Measurements from ENCODE around the gene OLIG2.

DNA sequence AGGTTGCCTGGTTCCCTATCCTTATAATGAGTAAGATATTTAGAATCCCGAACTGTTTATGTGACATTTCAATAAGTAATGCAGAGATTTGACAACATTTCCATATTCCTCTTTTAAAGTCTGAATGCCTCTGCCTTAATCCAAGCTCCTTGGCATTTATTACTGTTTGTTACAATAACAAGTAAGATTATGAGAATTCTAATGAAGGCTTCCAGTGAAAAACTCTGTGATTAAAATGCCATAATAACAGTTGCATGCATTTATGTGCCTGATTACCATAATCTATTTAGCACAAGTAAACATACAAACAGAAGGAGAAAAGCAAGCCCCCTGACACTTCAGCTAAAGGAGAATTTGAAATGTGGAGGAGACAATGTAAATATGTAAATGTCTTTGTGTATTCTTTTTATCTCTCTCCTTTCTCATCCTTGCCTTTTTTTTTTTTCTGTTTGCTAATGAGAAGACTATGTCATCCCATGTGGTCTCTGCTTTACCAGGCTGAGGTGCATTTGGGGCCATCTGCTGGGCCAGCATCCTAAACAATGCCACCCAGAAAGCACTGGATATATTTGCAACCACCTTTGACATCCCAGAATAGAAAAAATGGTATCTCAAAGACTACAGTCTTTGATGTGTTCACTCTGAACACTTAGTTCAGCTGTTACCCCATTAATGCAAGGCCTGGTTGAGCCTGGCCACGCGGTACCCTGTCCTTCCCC, 17.2 kb upstream of the OLIG2 start:
- TF ChIP-seq, protein P1, sequence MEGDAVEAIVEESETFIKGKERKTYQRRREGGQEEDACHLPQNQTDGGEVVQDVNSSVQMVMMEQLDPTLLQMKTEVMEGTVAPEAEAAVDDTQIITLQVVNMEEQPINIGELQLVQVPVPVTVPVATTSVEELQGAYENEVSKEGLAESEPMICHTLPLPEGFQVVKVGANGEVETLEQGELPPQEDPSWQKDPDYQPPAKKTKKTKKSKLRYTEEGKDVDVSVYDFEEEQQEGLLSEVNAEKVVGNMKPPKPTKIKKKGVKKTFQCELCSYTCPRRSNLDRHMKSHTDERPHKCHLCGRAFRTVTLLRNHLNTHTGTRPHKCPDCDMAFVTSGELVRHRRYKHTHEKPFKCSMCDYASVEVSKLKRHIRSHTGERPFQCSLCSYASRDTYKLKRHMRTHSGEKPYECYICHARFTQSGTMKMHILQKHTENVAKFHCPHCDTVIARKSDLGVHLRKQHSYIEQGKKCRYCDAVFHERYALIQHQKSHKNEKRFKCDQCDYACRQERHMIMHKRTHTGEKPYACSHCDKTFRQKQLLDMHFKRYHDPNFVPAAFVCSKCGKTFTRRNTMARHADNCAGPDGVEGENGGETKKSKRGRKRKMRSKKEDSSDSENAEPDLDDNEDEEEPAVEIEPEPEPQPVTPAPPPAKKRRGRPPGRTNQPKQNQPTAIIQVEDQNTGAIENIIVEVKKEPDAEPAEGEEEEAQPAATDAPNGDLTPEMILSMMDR (CRISPR knock-in tag; IDR thresholded peaks at IDR 0.05) = no peak
- TF ChIP-seq, protein P2, sequence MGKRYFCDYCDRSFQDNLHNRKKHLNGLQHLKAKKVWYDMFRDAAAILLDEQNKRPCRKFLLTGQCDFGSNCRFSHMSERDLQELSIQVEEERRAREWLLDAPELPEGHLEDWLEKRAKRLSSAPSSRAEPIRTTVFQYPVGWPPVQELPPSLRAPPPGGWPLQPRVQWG (CRISPR knock-in tag; IDR thresholded peaks at IDR 0.05; ENCODE audit: borderline replicate concordance, low read depth) = no peak
- TF ChIP-seq ZNF557 (CRISPR knock-in tag; IDR thresholded peaks at IDR 0.05) = no peak
- no peak for TF ChIP-seq POLR2A (IDR thresholded peaks at IDR 0.05; ENCODE audit: insufficient read depth in 1 of 2, low read depth in 2 of 2, low read length in 2 of 2)
- TF ChIP-seq ZSCAN12 (CRISPR knock-in tag; IDR thresholded peaks at IDR 0.05) = no peak

Data from HepG2 (cell line).